ENCODE data around the gene SERPINB10.

- TF ChIP-seq POLR2A (IDR thresholded peaks at IDR 0.05; ENCODE audit: low read depth, low read length) (no peak), TAF1 (IDR thresholded peaks at IDR 0.05; ENCODE audit: low read depth, low read length) (no peak)
These were observed 74.0 kb downstream of the SERPINB10 start for GRCh38 chr18:63981719-63982118.

Measured in GM12891 (cell line).